ENCODE data around the gene PPM1M.

PPM1M gene

DNA sequence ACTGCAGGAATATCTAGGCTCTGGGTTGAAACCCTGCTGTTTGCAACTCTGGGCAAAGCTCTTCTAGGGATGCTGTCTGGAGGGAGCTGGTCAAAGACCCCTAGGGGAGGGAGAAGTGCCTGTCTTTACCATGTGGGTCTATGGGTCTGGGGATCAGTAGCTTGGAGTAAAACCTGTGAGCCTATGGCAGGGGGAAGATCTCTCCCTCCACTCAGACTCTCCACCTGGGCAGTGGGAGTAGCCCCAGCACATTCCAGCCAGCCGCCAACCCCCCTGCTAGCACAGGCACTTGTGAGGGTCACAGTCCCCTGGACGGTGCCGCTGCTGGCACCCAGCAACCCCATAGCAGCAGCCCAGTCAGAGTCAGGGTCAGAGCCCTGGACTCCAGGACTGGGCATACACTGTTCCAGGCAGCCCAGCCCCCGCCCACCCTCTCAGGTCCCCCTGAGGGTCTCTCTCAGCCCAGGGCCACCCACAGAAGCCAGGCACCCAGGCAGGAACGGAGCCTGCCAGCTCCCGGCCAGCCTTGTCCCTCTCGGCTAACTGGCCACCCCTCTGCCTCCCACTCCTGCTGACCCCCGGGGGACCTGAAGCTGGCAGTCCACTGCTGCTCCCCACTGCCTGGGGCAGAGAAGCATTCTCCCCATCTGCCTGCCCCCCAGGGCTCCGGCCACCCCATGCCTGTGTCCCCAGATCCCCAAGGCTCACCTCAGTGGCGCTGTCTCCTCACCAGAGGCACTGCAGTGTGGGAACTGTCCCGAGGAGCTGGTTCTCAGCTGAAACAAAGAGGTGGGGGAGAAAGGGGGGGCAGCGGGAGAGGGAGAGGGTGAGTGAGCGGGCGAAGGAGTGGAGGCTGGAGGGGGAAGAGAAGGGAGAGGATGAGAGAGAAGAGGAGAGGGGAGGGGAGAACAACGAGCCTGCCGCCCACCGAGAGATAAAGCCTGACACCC is 52.9 kb downstream of the PPM1M start:
- no peak for DNase-seq

DNA sequence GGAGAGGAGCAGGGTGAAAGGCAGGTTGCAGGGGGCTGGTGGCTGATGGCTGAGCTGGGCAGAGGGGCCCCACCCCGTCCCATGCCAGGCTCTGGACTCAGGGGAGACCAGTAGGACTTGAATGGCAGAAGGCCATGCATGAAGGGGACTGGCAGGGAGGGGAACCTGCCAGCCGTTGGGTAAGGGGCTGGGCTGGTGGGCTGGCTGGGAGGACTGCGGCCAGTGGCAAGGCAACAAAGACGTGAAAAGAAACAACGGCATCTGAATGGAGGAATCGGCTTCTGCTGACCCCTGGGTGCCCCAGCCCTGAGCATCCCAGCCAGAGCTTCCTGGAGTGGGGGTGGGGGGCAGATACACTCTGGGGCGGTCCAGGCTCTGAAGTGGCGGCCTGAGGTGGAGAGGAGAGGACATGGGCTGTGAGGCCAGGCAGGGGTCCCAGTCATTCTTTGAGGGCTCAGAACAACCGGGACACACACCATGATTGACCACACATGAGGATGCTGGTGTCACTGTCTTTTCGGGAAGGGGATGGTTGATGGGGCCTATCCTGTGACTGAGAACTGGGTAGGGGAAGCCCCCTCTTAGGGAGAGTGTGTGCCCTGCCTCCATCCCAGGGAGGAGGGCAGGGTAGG is 53.8 kb downstream of the PPM1M start:
- no peak for DNase-seq
